Panc1 (cell line): ENCODE data around the gene AARS1. TPM values are rescaled to one million over a fixed set of nuclear protein-coding genes. Genes with fewer than 3 reads are reported as not detected.
"Not testable (repeated sequence)": the region's sequence is repeated elsewhere in the genome, so short reads cannot be mapped to it uniquely, and the experiment has no call there.

Experiments
- ATAC-seq: fragments of 200-7000 bp; cut with Tn5 transposase; 2 replicates; pipeline ENCODE4 v1.9.1; 2020; ENCODE audit warnings: mild to moderate bottlenecking, moderate library complexity
- BruUV-seq: library from RNA; stranded (reverse); fragments of 400-500 nt; replicated peaks from 2 replicates; lab custom pipeline; 2021; lab: Mats Ljungman, UMichigan
- CTCF ChIA-PET: fragments of 300-600 bp; sonication (Branson Sonifier 250); formaldehyde crosslinking; loops from one replicate; lab custom pipeline; 2022; ENCODE audit warnings: antibody characterized with exemption; lab: Charles Lee
- POLR2A ChIA-PET: fragments of 300-600 bp; sonication (Branson Sonifier 250); formaldehyde crosslinking; loops from one replicate; lab custom pipeline; 2022; ENCODE audit warnings: antibody characterized with exemption; lab: Charles Lee
- DNase-seq: peaks from one replicate; pipeline ENCODE4 v3.0.0-alpha.2; 2010; ENCODE audit warnings: low read depth, low spot score
- H3K27ac ChIP-seq: 2 replicates; pipeline ENCODE4 v1.5.1; 2011; ENCODE audit warnings: mild to moderate bottlenecking, low read length, inconsistent platforms
- H3K27me3 ChIP-seq: fragments of 200-500 bp; sonication (Bioruptor generic); 2 replicates; pipeline ENCODE4 v1.6.0; 2014; ENCODE audit warnings: low read length, inconsistent platforms; ENCODE audit not compliant: control insufficient read depth, insufficient read depth
- H3K36me3 ChIP-seq: fragments of 200-500 bp; sonication (Bioruptor generic); 2 replicates; pipeline ENCODE4 v1.5.1; 2014; ENCODE audit warnings: inconsistent platforms, mild to moderate bottlenecking, low read length, moderate library complexity; ENCODE audit not compliant: control insufficient read depth, insufficient read depth
- H3K4me1 ChIP-seq: 2 replicates; pipeline ENCODE4 v1.5.1; 2011; ENCODE audit warnings: inconsistent platforms, mild to moderate bottlenecking, low read length, moderate library complexity; ENCODE audit not compliant: control insufficient read depth, insufficient read depth
- H3K4me3 ChIP-seq, 2 experiments: 2 replicates each; pipeline ENCODE4 v1.5.1; 2011 to 2012; ENCODE audit warnings: low read depth in 2 of 2, low read length in 2 of 2, mild to moderate bottlenecking in 2 of 2, inconsistent platforms in 1 of 2, moderate library complexity in 1 of 2
- H3K9me3 ChIP-seq: fragments of 200-500 bp; sonication (Bioruptor generic); 2 replicates; pipeline ENCODE4 v1.5.1; 2014; ENCODE audit warnings: low read depth, mild to moderate bottlenecking, inconsistent platforms, low read length, moderate library complexity; ENCODE audit not compliant: control insufficient read depth, insufficient read depth
- CTCF ChIP-seq: fragments of 450-650 bp; IDR thresholded peaks from 2 replicates; pipeline ENCODE4 v1.5.1; 2017; ENCODE audit warnings: mild to moderate bottlenecking
- POLR2AphosphoS5 ChIP-seq: IDR thresholded peaks from 2 replicates; pipeline ENCODE4 v1.6.1; 2012; ENCODE audit warnings: mild to moderate bottlenecking, low read depth, low read length, moderate library complexity
- REST ChIP-seq, 2 experiments: IDR thresholded peaks; 2 replicates each; pipeline ENCODE4 v1.6.1; 2011 to 2012; ENCODE audit warnings: low read depth in 2 of 2, control low read depth in 1 of 2, low read length in 1 of 2, mild to moderate bottlenecking in 1 of 2, moderate library complexity in 1 of 2; ENCODE audit not compliant: insufficient read depth in 1 of 2
- SIN3A ChIP-seq: IDR thresholded peaks from 2 replicates; pipeline ENCODE4 v1.6.1; 2012; ENCODE audit warnings: low read depth, mild to moderate bottlenecking, low read length, moderate library complexity, borderline replicate concordance; ENCODE audit not compliant: insufficient read depth
- TCF7L2 ChIP-seq: IDR thresholded peaks from 2 replicates; pipeline ENCODE4 v1.6.1; 2011; ENCODE audit warnings: mild to moderate bottlenecking, low read depth, low read length, inconsistent platforms
- in situ Hi-C: cut with HindIII; loops from 2 replicates; pipeline ENCODE4 v1.10.0; 2016; ENCODE audit warnings: low sequenced_read_pairs, low pct_unique_long_range_greater_than_20kb
- intact Hi-C: fragments of 100-400 bp; cut with micrococcal nuclease; formaldehyde crosslinking; loops from one replicate; pipeline ENCODE4 v1.10.0; 2022; ENCODE audit not compliant: unreplicated experiment
- total RNA-seq: library from RNA; stranded (reverse); gene quantifications from one replicate; pipeline ENCODE4 v1.2.1, GENCODE V29; 2021; ENCODE audit not compliant: unreplicated experiment

AARS1 gene
- total RNA-seq, 1 experiment from 2014 or later = 115 TPM

GRCh38 chr16:70324998-70325747, 35.9 kb upstream of the AARS1 start:
- ATAC-seq (no peak), DNase-seq (no peak)
- no TSS peak for BruUV-seq
- H3K27me3 ChIP-seq = no peaks in the 10 kb centered on the region
- H3K4me1 ChIP-seq = no peaks in the 10 kb centered on the region
- CTCF ChIA-PET = no interaction called here
- TF ChIP-seq REST (IDR thresholded peaks at IDR 0.05; ENCODE audit: insufficient read depth in 1 of 2, low read depth in 2 of 2, low read length in 1 of 2) (no peak), SIN3A (no peak), TCF7L2 (no peak), CTCF (no peak), POLR2AphosphoS5 (no peak)
- H3K27ac ChIP-seq = no peak overlapping the region
- in situ Hi-C loops (no loop called here), intact Hi-C loops (no loop called here)
- no peaks in the 10 kb centered on the region for H3K9me3 ChIP-seq
- H3K36me3 ChIP-seq = no peaks in the 10 kb centered on the region; the same call in 1 of the 2 replicates
- POLR2A ChIA-PET = no interaction called here
- no peak overlapping the region for H3K4me3 ChIP-seq

- H3K27me3 ChIP-seq = no peaks in the 10 kb centered on the region
- POLR2A ChIA-PET = no interaction called here
- CTCF ChIA-PET = interaction anchor here (0.6 kb wide), 1 partner anchor 34 kb away, joined by 9 read pairs; no protein-coding TSS in a partner anchor
- no peak overlapping the region for H3K27ac ChIP-seq
- ATAC-seq = no peak
- H3K9me3 ChIP-seq = no peaks in the 10 kb centered on the region
- intact Hi-C loops = no loop called here
- H3K36me3 ChIP-seq = no peaks in the 10 kb centered on the region; the same call in 1 of the 2 replicates
- no peak overlapping the region for H3K4me3 ChIP-seq
- in situ Hi-C loops = no loop called here
- BruUV-seq = no TSS peak
- DNase-seq = no peak
- H3K4me1 ChIP-seq = no peaks in the 10 kb centered on the region
- TF ChIP-seq POLR2AphosphoS5 (no peak), CTCF (no peak), REST (IDR thresholded peaks at IDR 0.05; ENCODE audit: insufficient read depth in 1 of 2, low read depth in 2 of 2, low read length in 1 of 2) (no peak), SIN3A (no peak), TCF7L2 (no peak)
These were observed 30.8 kb upstream of the AARS1 start for GRCh38 chr16:70320121-70320520.

- H3K4me1 ChIP-seq, DNase-seq, H3K9me3 ChIP-seq, CTCF ChIA-PET, BruUV-seq, ATAC-seq, H3K36me3 ChIP-seq, H3K27me3 ChIP-seq, intact Hi-C loops, H3K4me3 ChIP-seq, H3K27ac ChIP-seq, in situ Hi-C loops, POLR2A ChIA-PET: not testable (repeated sequence)
These were observed 18.4 kb upstream of the AARS1 start for GRCh38 chr16:70307726-70308125.
